KMS-11 (cell line): ENCODE results near the gene RABL2A.

Experiments
- H2AFZ ChIP-seq: fragments of 200-600 bp; sonication (generic); 2 replicates; pipeline ENCODE4 v1.6.1; 2016; ENCODE audit warnings: antibody characterized with exemption, mixed run types, low read depth
- H3K27ac ChIP-seq: fragments of 200-600 bp; sonication (generic); 2 replicates; pipeline ENCODE4 v1.6.1; 2016; ENCODE audit warnings: mild to moderate bottlenecking, mixed run types
- H3K27me3 ChIP-seq: fragments of 200-600 bp; sonication (generic); 2 replicates; pipeline ENCODE4 v1.6.1; 2017; ENCODE audit warnings: mild to moderate bottlenecking, low read depth, mixed run types, moderate library complexity; ENCODE audit not compliant: insufficient read depth
- H3K36me3 ChIP-seq: fragments of 200-600 bp; sonication (generic); 2 replicates; pipeline ENCODE4 v1.6.1; 2017; ENCODE audit warnings: mild to moderate bottlenecking, mixed run types; ENCODE audit not compliant: insufficient read depth
- H3K4me1 ChIP-seq: fragments of 200-600 bp; sonication (generic); 2 replicates; pipeline ENCODE4 v1.6.1; 2016; ENCODE audit warnings: mild to moderate bottlenecking, low read depth, mixed run types; ENCODE audit not compliant: poor library complexity, severe bottlenecking
- H3K4me2 ChIP-seq: fragments of 200-600 bp; sonication (generic); 2 replicates; pipeline ENCODE4 v1.7.0; 2016; ENCODE audit warnings: mild to moderate bottlenecking, mixed run types
- H3K4me3 ChIP-seq: fragments of 200-600 bp; sonication (generic); IDR thresholded peaks from 2 replicates; pipeline ENCODE4 v1.6.1; 2017; ENCODE audit warnings: low read depth, low read length, mixed read lengths; ENCODE audit not compliant: insufficient read depth
- H3K79me2 ChIP-seq: fragments of 200-600 bp; sonication (generic); 2 replicates; pipeline ENCODE4 v1.6.1; 2016; ENCODE audit warnings: low read depth, mixed run types; ENCODE audit not compliant: insufficient read depth
- H3K9ac ChIP-seq: fragments of 200-600 bp; sonication (generic); 2 replicates; pipeline ENCODE4 v1.6.1; 2016; ENCODE audit warnings: mild to moderate bottlenecking, mixed run types
- H4K20me1 ChIP-seq: fragments of 200-600 bp; sonication (generic); 2 replicates; pipeline ENCODE4 v1.6.1; 2016; ENCODE audit warnings: mild to moderate bottlenecking, mixed run types; ENCODE audit not compliant: insufficient read depth
- TF ChIP-seq, protein P1 (sequence below): fragments of 200-600 bp; sonication (generic); conservative IDR thresholded peaks from 2 replicates; pipeline ENCODE4 v1.6.1; 2017; ENCODE audit warnings: low read depth, mild to moderate bottlenecking, antibody characterized with exemption, low read length, moderate library complexity, mixed read lengths

The RABL2A gene

DNA sequence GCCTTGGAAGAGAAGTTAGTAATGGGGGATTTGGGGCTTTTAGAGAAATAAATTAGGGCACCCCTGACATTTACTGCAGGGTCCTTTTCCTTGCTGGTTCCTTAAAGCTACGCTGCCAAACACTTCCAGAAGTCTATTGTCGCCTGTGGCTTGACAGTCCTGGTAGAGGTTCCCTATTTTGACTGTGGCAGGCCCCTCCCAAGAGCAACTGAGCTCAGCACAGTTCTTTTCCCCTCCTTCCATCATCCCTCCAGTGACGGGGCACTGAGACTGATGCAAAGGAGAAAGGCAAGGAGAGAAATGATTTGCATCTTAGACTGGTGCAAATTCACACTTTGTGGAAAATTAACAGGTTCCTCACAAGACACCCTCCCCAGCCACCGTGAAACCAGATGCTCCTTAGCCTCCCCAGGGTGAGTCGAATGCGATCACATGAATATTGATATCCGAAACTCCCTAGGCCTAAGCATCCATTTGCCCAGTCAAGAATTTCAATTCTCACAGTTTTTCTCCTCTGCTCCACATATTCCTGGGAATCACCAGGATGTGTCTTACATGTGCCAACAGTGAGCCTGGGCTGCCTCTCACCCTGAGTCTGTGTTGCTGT is 45.4 kb downstream of the RABL2A start:
- no peaks in the 10 kb centered on the region for H3K36me3 ChIP-seq
- H3K27ac ChIP-seq = no peak overlapping the region
- H3K4me2 ChIP-seq = no peak overlapping the region
- TF ChIP-seq, protein P1, sequence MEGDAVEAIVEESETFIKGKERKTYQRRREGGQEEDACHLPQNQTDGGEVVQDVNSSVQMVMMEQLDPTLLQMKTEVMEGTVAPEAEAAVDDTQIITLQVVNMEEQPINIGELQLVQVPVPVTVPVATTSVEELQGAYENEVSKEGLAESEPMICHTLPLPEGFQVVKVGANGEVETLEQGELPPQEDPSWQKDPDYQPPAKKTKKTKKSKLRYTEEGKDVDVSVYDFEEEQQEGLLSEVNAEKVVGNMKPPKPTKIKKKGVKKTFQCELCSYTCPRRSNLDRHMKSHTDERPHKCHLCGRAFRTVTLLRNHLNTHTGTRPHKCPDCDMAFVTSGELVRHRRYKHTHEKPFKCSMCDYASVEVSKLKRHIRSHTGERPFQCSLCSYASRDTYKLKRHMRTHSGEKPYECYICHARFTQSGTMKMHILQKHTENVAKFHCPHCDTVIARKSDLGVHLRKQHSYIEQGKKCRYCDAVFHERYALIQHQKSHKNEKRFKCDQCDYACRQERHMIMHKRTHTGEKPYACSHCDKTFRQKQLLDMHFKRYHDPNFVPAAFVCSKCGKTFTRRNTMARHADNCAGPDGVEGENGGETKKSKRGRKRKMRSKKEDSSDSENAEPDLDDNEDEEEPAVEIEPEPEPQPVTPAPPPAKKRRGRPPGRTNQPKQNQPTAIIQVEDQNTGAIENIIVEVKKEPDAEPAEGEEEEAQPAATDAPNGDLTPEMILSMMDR = no peak
- H3K9ac ChIP-seq = no peak overlapping the region
- H2AFZ ChIP-seq = no peak overlapping the region
- H3K4me1 ChIP-seq = no peaks in the 10 kb centered on the region
- H3K79me2 ChIP-seq = no peaks in the 10 kb centered on the region
- H4K20me1 ChIP-seq = no peaks in the 10 kb centered on the region
- no peaks in the 10 kb centered on the region for H3K27me3 ChIP-seq
- no peak overlapping the region for H3K4me3 ChIP-seq

DNA sequence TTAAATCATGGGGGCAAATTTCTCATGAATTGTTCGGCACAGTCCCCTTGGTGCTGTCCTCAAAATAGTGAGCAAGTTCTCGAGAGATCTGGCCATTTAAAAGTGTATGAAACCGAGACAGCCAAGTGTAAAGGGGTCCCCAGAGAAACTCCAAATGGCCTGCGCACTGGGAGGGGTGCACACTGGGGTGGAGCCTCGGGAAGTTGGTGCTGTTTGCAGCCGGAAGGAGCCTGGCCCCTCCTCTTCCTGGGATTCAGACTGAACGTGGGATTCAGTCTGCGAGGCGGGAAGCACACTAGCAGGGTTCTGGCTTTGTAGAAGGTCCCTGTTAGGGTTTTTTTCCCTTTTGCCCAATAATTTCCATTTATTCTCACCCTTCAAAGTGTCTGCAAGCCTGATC is 48.8 kb downstream of the RABL2A start:
- no peak overlapping the region for H2AFZ ChIP-seq
- H3K36me3 ChIP-seq = no peaks in the 10 kb centered on the region
- no peaks in the 10 kb centered on the region for H3K79me2 ChIP-seq
- no peaks in the 10 kb centered on the region for H4K20me1 ChIP-seq
- no peaks in the 10 kb centered on the region for H3K27me3 ChIP-seq
- H3K27ac ChIP-seq = no peak overlapping the region
- no peaks in the 10 kb centered on the region for H3K4me1 ChIP-seq
- TF ChIP-seq, protein P1 = no peak
- H3K9ac ChIP-seq = no peak overlapping the region
- no peak overlapping the region for H3K4me3 ChIP-seq
- H3K4me2 ChIP-seq = no peak overlapping the region

DNA sequence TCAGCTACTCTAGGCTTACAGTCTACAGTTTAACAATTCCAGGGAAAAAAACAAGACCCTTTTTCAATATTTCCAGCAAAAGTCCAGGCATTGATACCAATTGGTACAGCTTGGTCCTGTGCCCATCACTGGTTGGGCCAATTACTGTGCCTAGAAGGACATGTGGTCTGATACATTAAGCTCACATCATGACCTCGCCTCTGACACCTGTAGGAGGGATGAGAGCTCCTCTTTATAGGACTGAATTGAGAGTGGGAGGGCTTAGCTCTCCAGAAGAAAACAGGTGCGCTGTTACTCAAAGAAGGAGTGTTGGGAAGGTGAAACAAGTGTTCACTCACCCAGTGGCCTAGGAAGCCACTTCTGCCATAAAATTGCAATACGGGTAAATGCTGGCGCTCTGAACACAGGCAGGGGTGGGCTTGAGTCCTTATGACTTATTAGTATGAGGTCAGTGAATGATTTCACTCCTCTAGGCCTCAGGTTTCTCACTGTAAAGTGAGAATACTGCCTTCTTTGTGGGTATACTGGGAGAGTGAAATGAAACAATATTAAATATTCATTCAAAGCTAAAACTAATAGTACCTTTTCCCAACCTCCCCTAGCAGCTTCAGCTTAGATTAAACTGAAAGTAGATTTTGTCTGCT is 49.7 kb downstream of the RABL2A start:
- Histone ChIP-seq H3K4me2 (no peak overlapping the region), H3K4me1 (no peaks in the 10 kb centered on the region), H3K4me3 (no peak overlapping the region), H3K27me3 (no peaks in the 10 kb centered on the region), H2AFZ (no peak overlapping the region), H4K20me1 (no peaks in the 10 kb centered on the region), H3K27ac (no peak overlapping the region), H3K36me3 (no peaks in the 10 kb centered on the region), H3K79me2 (no peaks in the 10 kb centered on the region), H3K9ac (no peak overlapping the region)
- TF ChIP-seq, protein P1 = no peak

DNA sequence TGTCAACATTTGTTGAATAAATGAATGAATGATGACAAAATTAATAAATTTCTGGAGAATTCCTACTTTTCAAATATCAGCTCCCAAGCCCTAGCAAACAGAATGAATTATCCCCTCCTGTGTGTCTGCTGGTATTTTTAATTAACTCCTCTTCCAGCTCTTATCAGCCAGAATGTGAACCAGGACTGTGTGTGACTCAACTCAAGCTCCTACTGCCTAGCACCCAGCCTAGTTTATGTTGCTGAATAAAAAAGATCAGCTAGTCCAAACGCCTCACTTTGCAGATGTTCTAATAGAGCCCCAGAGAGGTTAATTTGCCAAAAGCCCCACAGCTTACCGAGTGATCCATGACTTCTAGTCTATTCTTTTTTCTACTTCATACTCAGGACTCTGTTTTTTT is 50.3 kb downstream of the RABL2A start:
- Histone ChIP-seq H3K27ac (no peak overlapping the region), H3K79me2 (no peaks in the 10 kb centered on the region), H3K4me2 (no peak overlapping the region), H3K36me3 (no peaks in the 10 kb centered on the region), H2AFZ (no peak overlapping the region), H3K27me3 (no peaks in the 10 kb centered on the region), H3K9ac (no peak overlapping the region), H3K4me1 (no peaks in the 10 kb centered on the region), H4K20me1 (no peaks in the 10 kb centered on the region), H3K4me3 (no peak overlapping the region)
- TF ChIP-seq, protein P1 = no peak
